Large intestine (tissue), 3 donors: ENCODE data around the gene ADCY9. TPM values are rescaled to one million over a fixed set of nuclear protein-coding genes. Genes with fewer than 3 reads are reported as not detected.
"Not testable (repeated sequence)": the region's sequence is repeated elsewhere in the genome, so short reads cannot be mapped to it uniquely, and the experiment has no call there.

ENCODE experiments used
- DNase-seq, 2 donors: peaks; one replicate each; pipeline versions ENCODE4 v3.0.0 to v3.0.0-alpha.2; 2013
- H3K27ac ChIP-seq: one replicate; pipeline ENCODE4 v1.5.1; 2013; ENCODE audit warnings: low read length
- H3K27me3 ChIP-seq: 2 replicates; pipeline ENCODE4 v1.6.1; 2013; ENCODE audit warnings: low read length; ENCODE audit not compliant: control insufficient read depth, insufficient read depth
- H3K36me3 ChIP-seq: 2 replicates; pipeline ENCODE4 v1.6.1; 2013; ENCODE audit warnings: low read length; ENCODE audit not compliant: control insufficient read depth, insufficient read depth
- H3K4me1 ChIP-seq: one replicate; pipeline ENCODE4 v1.6.1; 2013; ENCODE audit warnings: low read length; ENCODE audit not compliant: control insufficient read depth, insufficient read depth
- H3K4me3 ChIP-seq: one replicate; pipeline ENCODE4 v1.5.1; 2013; ENCODE audit warnings: low read length
- H3K9me3 ChIP-seq: one replicate; pipeline ENCODE4 v1.6.1; 2013; ENCODE audit warnings: mild to moderate bottlenecking, low read depth, low read length, moderate library complexity; ENCODE audit not compliant: control insufficient read depth
- WGBS: methylation state at CpG from one replicate; pipeline ENCODE4 v1.1.5; 2013; ENCODE audit warnings: low lambda C conversion rate; ENCODE audit not compliant: insufficient coverage; 5-methylcytosine and 5-hydroxymethylcytosine counted together
- polyA plus RNA-seq: library from polyadenylated mRNA; unstranded; fragments of 120-200 nt; gene quantifications from one replicate; pipeline ENCODE4 v1.2.1, GENCODE V29; 2013

The ADCY9 gene
- polyA plus RNA-seq, 1 donor: 8.1 TPM

GRCh38 chr16:4085405-4085970, 30.8 kb downstream of the ADCY9 start:
- Histone ChIP-seq H3K9me3 (no peaks in the 10 kb centered on the region), H3K4me3 (no peak overlapping the region), H3K27ac (no peak overlapping the region), H3K27me3 (no peaks in the 10 kb centered on the region), H3K36me3 (no peaks in the 10 kb centered on the region), H3K4me1 (peaks cover 14% of the 10 kb centered on the region)
- no CpG with 5 or more reads among the region's 12 CpGs for WGBS
- peak; percentile 33 to 57 for DNase-seq

DNA sequence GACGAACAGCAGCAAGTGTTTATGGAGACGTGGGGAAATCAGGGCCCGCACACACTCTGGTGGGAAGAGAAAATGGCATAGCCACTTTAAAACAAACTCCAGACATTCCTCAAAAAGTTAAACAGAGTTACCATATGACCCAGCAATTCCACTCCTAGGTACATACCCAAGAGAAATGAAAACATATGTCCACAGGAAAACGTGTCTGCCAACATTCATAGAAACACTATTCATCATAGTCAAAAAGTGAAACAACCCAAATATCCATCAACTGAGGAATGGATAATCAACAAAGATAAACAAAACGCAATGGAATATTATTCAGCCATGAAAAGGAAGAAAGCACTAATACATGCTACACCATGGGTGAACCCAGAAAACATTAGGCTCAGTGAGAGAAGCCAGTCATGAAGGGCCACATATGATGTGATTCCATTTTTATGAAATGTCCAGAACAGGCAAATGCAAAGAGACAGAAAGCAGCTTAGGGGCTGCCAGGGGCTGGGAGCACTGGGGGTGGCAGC, 32.8 kb downstream of the ADCY9 start:
- no peaks in the 10 kb centered on the region for H3K9me3 ChIP-seq
- H3K4me3 ChIP-seq: no peak overlapping the region
- no peak for DNase-seq
- no peaks in the 10 kb centered on the region for H3K36me3 ChIP-seq
- WGBS: 95% methylated on average over 3 of the region's 5 CpGs
- peaks cover 12% of the 10 kb centered on the region for H3K4me1 ChIP-seq
- H3K27ac ChIP-seq: no peak overlapping the region
- H3K27me3 ChIP-seq: no peaks in the 10 kb centered on the region

GRCh38 chr16:4082474-4083044, 33.7 kb downstream of the ADCY9 start:
- WGBS: 100% methylated on average over 1 of the region's 15 CpGs
- Histone ChIP-seq H3K4me3 (no peak overlapping the region), H3K4me1 (peaks cover 12% of the 10 kb centered on the region), H3K27me3 (no peaks in the 10 kb centered on the region), H3K9me3 (no peaks in the 10 kb centered on the region), H3K36me3 (no peaks in the 10 kb centered on the region), H3K27ac (no peak overlapping the region)
- no peak for DNase-seq

GRCh38 chr16:4081521-4082021, 34.7 kb downstream of the ADCY9 start:
- no peaks in the 10 kb centered on the region for H3K36me3 ChIP-seq
- no peak overlapping the region for H3K4me3 ChIP-seq
- no peaks in the 10 kb centered on the region for H3K27me3 ChIP-seq
- peaks cover 12% of the 10 kb centered on the region for H3K4me1 ChIP-seq
- no peak overlapping the region for H3K27ac ChIP-seq
- no peak for DNase-seq
- H3K9me3 ChIP-seq: no peaks in the 10 kb centered on the region
- WGBS: 42% methylated on average over 2 of the region's 13 CpGs

DNA sequence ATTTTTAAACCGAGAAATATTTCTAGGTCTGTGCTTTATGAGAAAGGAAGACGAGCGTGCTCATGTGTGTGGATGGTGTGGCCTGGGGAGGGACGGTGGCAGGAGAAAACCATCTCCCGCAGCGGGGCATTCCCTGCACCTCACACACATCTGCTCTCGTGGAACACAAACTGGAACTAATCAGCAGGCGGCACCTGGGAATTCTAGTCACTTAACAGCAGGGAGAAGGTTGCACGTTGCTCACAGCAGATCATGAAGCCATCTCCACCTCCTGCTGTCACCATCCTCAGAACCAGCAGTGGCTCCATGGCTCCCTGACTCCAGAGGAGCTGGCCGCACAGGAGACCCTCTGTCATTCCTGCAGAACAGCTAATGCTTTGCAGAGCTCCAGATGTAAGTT, 35.2 kb downstream of the ADCY9 start:
- no peaks in the 10 kb centered on the region for H3K9me3 ChIP-seq
- WGBS: no CpG with 5 or more reads among the region's 10 CpGs
- no peaks in the 10 kb centered on the region for H3K36me3 ChIP-seq
- peaks cover 12% of the 10 kb centered on the region for H3K4me1 ChIP-seq
- H3K4me3 ChIP-seq: no peak overlapping the region
- no peaks in the 10 kb centered on the region for H3K27me3 ChIP-seq
- H3K27ac ChIP-seq: peak overlapping the region; percentile 52
- DNase-seq: peak in 1 of 2 donors; percentile 54

- H3K9me3 ChIP-seq: no peaks in the 10 kb centered on the region
- peaks cover 6% of the 10 kb centered on the region for H3K4me1 ChIP-seq
- no peak overlapping the region for H3K4me3 ChIP-seq
- H3K27ac ChIP-seq: no peak overlapping the region
- 17% methylated on average over 1 of the region's 6 CpGs for WGBS
- H3K27me3 ChIP-seq: no peaks in the 10 kb centered on the region
- DNase-seq: no peak
- H3K36me3 ChIP-seq: no peaks in the 10 kb centered on the region
Observed at GRCh38 chr16:4077174-4077649, 39.0 kb downstream of the ADCY9 start.

- Histone ChIP-seq H3K27ac (no peak overlapping the region), H3K9me3 (no peaks in the 10 kb centered on the region), H3K4me1 (no peaks in the 10 kb centered on the region), H3K36me3 (no peaks in the 10 kb centered on the region), H3K27me3 (no peaks in the 10 kb centered on the region), H3K4me3 (no peak overlapping the region)
- WGBS: no CpG with 5 or more reads among the region's 7 CpGs
- DNase-seq: no peak
Observed at GRCh38 chr16:4075534-4075933, 40.7 kb downstream of the ADCY9 start.

- 100% methylated on average over 2 of the region's 9 CpGs for WGBS
- not testable (repeated sequence) for H3K9me3 ChIP-seq, H3K4me3 ChIP-seq, H3K36me3 ChIP-seq, H3K27me3 ChIP-seq, H3K27ac ChIP-seq, H3K4me1 ChIP-seq, DNase-seq
Observed at GRCh38 chr16:4073150-4073549, 43.1 kb downstream of the ADCY9 start.

DNA sequence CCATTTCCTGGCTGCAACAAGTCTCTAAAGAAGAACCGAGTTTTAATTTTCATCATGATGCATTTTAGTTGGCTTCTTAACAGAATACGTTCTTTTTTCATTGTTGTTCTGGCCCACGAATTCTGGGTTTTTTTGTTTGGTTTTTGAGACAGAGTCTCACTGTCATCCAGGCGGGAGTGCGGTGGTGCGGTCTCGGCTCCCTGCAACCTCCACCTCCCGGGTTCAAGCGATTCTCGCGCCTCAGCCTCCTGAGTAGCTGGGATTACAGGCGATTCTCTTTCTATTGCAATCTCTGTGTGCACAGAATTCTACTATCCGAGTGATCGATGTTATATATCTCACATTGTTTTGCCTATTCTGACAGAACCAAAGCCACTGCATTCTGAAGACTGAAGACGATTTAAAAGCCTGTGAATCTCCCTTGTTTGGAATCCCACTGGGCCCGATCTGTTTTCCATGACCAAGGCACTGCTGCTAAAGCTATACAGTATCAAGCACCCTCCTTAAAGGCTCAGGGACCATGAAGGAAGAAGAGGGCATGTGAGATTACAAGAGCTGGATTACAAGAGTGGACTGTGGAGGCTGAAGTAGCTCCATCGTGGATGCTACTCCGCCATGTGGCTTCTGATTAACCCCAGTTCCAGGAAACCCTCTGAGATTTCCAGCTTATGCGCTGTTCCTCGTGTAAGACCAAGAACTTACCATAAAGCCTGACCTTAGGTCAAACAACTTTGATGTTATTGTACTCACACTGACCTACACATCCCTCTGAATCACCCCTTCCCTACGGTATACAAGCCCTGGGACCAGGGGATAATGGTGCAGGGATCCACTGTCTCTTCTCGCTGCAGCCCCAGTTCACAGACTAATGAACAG, 44.3 kb downstream of the ADCY9 start:
- no peak for DNase-seq
- no peaks in the 10 kb centered on the region for H3K9me3 ChIP-seq
- WGBS: no CpG with 5 or more reads among the region's 22 CpGs
- no peaks in the 10 kb centered on the region for H3K27me3 ChIP-seq
- no peaks in the 10 kb centered on the region for H3K4me1 ChIP-seq
- no peaks in the 10 kb centered on the region for H3K36me3 ChIP-seq
- no peak overlapping the region for H3K4me3 ChIP-seq
- no peak overlapping the region for H3K27ac ChIP-seq

- no peaks in the 10 kb centered on the region for H3K27me3 ChIP-seq
- H3K4me3 ChIP-seq: no peak overlapping the region
- no peaks in the 10 kb centered on the region for H3K36me3 ChIP-seq
- DNase-seq: no peak
- 80% methylated on average over 1 of the region's 10 CpGs for WGBS
- no peaks in the 10 kb centered on the region for H3K4me1 ChIP-seq
- H3K27ac ChIP-seq: no peak overlapping the region
- no peaks in the 10 kb centered on the region for H3K9me3 ChIP-seq
Observed at GRCh38 chr16:4070936-4071335, 45.3 kb downstream of the ADCY9 start.
